Measurements from ENCODE around the gene DNAH6.

The DNAH6 gene

GRCh38 chr2:84653302-84653701 is 137.0 kb downstream of the DNAH6 start:
- Histone ChIP-seq H3K4me1 (ENCODE audit: insufficient read depth, low read length) (no peaks in the 10 kb centered on the region), H3K9ac (ENCODE audit: low read depth, low read length) (no peak overlapping the region), H3K36me3 (ENCODE audit: insufficient read depth, low read length) (no peaks in the 10 kb centered on the region), H3K27ac (ENCODE audit: low read length) (no peak overlapping the region), H4K20me1 (ENCODE audit: insufficient read depth, low read length) (no peaks in the 10 kb centered on the region), H3K9me3 (ENCODE audit: insufficient read depth, low read length, severe bottlenecking) (no peaks in the 10 kb centered on the region), H3K79me2 (ENCODE audit: insufficient read depth, low read length) (no peaks in the 10 kb centered on the region), H3K27me3 (ENCODE audit: insufficient read depth, low read length, poor library complexity) (no peaks in the 10 kb centered on the region), H2AFZ (ENCODE audit: low read depth, low read length) (no peak overlapping the region), H3K4me2 (ENCODE audit: insufficient read depth, low read length) (no peak overlapping the region), H3K4me3 (ENCODE audit: low read depth in 1 of 2, low read length in 2 of 2) (no peak overlapping the region)
- TF ChIP-seq EZH2 (IDR thresholded peaks at IDR 0.05; ENCODE audit: borderline replicate concordance, low read depth, low read length, severe bottlenecking) (no peak), CTCF (IDR thresholded peaks at IDR 0.05; ENCODE audit: borderline replicate concordance, extremely low read depth, low read length, poor library complexity, severe bottlenecking) (no peak)
- ATAC-seq (ENCODE audit: insufficient read depth, low read depth) (no peak), DNase-seq (no peak)

- H3K79me2 ChIP-seq (ENCODE audit: insufficient read depth, low read length), result no peaks in the 10 kb centered on the region
- H4K20me1 ChIP-seq (ENCODE audit: insufficient read depth, low read length), result no peaks in the 10 kb centered on the region
- H3K27ac ChIP-seq (ENCODE audit: low read length), result no peak overlapping the region
- H2AFZ ChIP-seq (ENCODE audit: low read depth, low read length), result no peak overlapping the region
- no peak for TF ChIP-seq CTCF (IDR thresholded peaks at IDR 0.05; ENCODE audit: borderline replicate concordance, extremely low read depth, low read length, poor library complexity, severe bottlenecking)
- no peak for TF ChIP-seq EZH2 (IDR thresholded peaks at IDR 0.05; ENCODE audit: borderline replicate concordance, low read depth, low read length, severe bottlenecking)
- ATAC-seq (ENCODE audit: insufficient read depth, low read depth), result no peak
- no peaks in the 10 kb centered on the region for H3K9me3 ChIP-seq (ENCODE audit: insufficient read depth, low read length, severe bottlenecking)
- H3K27me3 ChIP-seq (ENCODE audit: insufficient read depth, low read length, poor library complexity), result no peaks in the 10 kb centered on the region
- no peaks in the 10 kb centered on the region for H3K36me3 ChIP-seq (ENCODE audit: insufficient read depth, low read length)
- no peaks in the 10 kb centered on the region for H3K4me1 ChIP-seq (ENCODE audit: insufficient read depth, low read length)
- no peak overlapping the region for H3K9ac ChIP-seq (ENCODE audit: low read depth, low read length)
- H3K4me2 ChIP-seq (ENCODE audit: insufficient read depth, low read length), result no peak overlapping the region
- DNase-seq, result no peak
- no peak overlapping the region for H3K4me3 ChIP-seq (ENCODE audit: low read depth in 1 of 2, low read length in 2 of 2)
These were observed 138.1 kb downstream of the DNAH6 start for GRCh38 chr2:84654414-84654813.

- H3K4me3 ChIP-seq (ENCODE audit: low read depth in 1 of 2, low read length in 2 of 2), result no peak overlapping the region; a peak in 1 of 4 replicates
- H2AFZ ChIP-seq (ENCODE audit: low read depth, low read length), result no peak overlapping the region
- H3K36me3 ChIP-seq (ENCODE audit: insufficient read depth, low read length), result no peaks in the 10 kb centered on the region
- no peak for DNase-seq
- no peaks in the 10 kb centered on the region for H3K9me3 ChIP-seq (ENCODE audit: insufficient read depth, low read length, severe bottlenecking)
- H3K79me2 ChIP-seq (ENCODE audit: insufficient read depth, low read length), result no peaks in the 10 kb centered on the region
- no peak overlapping the region for H3K9ac ChIP-seq (ENCODE audit: low read depth, low read length)
- H3K4me1 ChIP-seq (ENCODE audit: insufficient read depth, low read length), result no peaks in the 10 kb centered on the region
- H3K4me2 ChIP-seq (ENCODE audit: insufficient read depth, low read length), result no peak overlapping the region
- TF ChIP-seq EZH2 (IDR thresholded peaks at IDR 0.05; ENCODE audit: borderline replicate concordance, low read depth, low read length, severe bottlenecking) (no peak), CTCF (IDR thresholded peaks at IDR 0.05; ENCODE audit: borderline replicate concordance, extremely low read depth, low read length, poor library complexity, severe bottlenecking) (no peak)
- no peak for ATAC-seq (ENCODE audit: insufficient read depth, low read depth)
- H4K20me1 ChIP-seq (ENCODE audit: insufficient read depth, low read length), result no peaks in the 10 kb centered on the region
- H3K27me3 ChIP-seq (ENCODE audit: insufficient read depth, low read length, poor library complexity), result no peaks in the 10 kb centered on the region
- no peak overlapping the region for H3K27ac ChIP-seq (ENCODE audit: low read length)
These were observed 152.8 kb downstream of the DNAH6 start for GRCh38 chr2:84669122-84669521.

GRCh38 chr2:84674099-84674498 is 157.8 kb downstream of the DNAH6 start:
- H3K9ac ChIP-seq (ENCODE audit: low read depth, low read length), result no peak overlapping the region
- H3K27me3 ChIP-seq (ENCODE audit: insufficient read depth, low read length, poor library complexity), result no peaks in the 10 kb centered on the region
- H2AFZ ChIP-seq (ENCODE audit: low read depth, low read length), result no peak overlapping the region
- ATAC-seq (ENCODE audit: insufficient read depth, low read depth), result no peak
- no peaks in the 10 kb centered on the region for H3K36me3 ChIP-seq (ENCODE audit: insufficient read depth, low read length)
- no peak overlapping the region for H3K27ac ChIP-seq (ENCODE audit: low read length)
- H3K4me3 ChIP-seq (ENCODE audit: low read depth in 1 of 2, low read length in 2 of 2), result no peak overlapping the region
- H3K4me1 ChIP-seq (ENCODE audit: insufficient read depth, low read length), result no peaks in the 10 kb centered on the region
- H4K20me1 ChIP-seq (ENCODE audit: insufficient read depth, low read length), result no peaks in the 10 kb centered on the region
- DNase-seq, result no peak
- H3K79me2 ChIP-seq (ENCODE audit: insufficient read depth, low read length), result no peaks in the 10 kb centered on the region
- no peak overlapping the region for H3K4me2 ChIP-seq (ENCODE audit: insufficient read depth, low read length)
- H3K9me3 ChIP-seq (ENCODE audit: insufficient read depth, low read length, severe bottlenecking), result no peaks in the 10 kb centered on the region
- TF ChIP-seq CTCF (IDR thresholded peaks at IDR 0.05; ENCODE audit: borderline replicate concordance, extremely low read depth, low read length, poor library complexity, severe bottlenecking) (no peak), EZH2 (IDR thresholded peaks at IDR 0.05; ENCODE audit: borderline replicate concordance, low read depth, low read length, severe bottlenecking) (no peak)

Data from DND-41 (cell line).